ENCODE results near the gene SHISA6. TPM values are rescaled to one million over a fixed set of nuclear protein-coding genes. Genes with fewer than 3 reads are reported as not detected.

Gene SHISA6
- total and polyA plus RNA-seq, 5 donors from 2014 or later = not detected

DNA sequence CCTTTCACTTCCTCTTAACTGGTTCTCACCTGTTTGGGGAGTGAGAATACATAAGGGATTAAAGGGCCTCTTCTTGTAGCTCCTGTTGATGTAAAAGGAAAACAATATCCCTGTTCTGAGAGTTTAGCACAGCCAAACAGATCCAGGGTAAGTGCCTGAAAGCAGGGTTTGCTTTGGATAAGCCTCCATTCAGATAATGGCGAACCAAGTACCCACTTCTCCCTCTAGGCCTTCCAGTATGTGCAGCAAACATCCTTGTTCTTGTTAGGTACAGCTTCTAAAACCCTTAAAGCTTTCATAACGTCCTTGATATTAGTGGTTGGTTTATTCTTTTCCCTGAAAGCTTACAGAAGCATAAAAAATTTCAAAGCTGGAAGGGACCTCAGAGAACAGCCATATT, 226.6 kb downstream of the SHISA6 start:
- Histone ChIP-seq H3K9me3 (ENCODE audit: control insufficient read depth in 2 of 2, low read length in 2 of 2) (no peaks in the 10 kb centered on the region), H3K36me3 (ENCODE audit: control insufficient read depth, insufficient read depth, low read length) (no peaks in the 10 kb centered on the region), H3K27ac (ENCODE audit: insufficient read depth, low read length, poor library complexity, severe bottlenecking) (no peak overlapping the region), H3K4me1 (ENCODE audit: control insufficient read depth, insufficient read depth, low read length, poor library complexity, severe bottlenecking) (no peaks in the 10 kb centered on the region), H3K27me3 (ENCODE audit: control insufficient read depth, insufficient read depth, low read length) (no peaks in the 10 kb centered on the region), H3K4me3 (ENCODE audit: low read depth, low read length) (no peak overlapping the region)
- Mint-ChIP-seq H3K27ac (no peak overlapping the region), H3K4me3 (no peak overlapping the region), H3K27me3 (no peaks in the 10 kb centered on the region), H3K9me3 (peaks cover 0 to 8% (median 3%) of the 10 kb centered on the region in 7 donors), H3K36me3 (no peaks in the 10 kb centered on the region), H3K4me1 (no peaks in the 10 kb centered on the region)
- DNase-seq (no peak), ATAC-seq (ENCODE audit: low read depth in 2 of 2) (no peak)

- H3K36me3 Mint-ChIP-seq = no peaks in the 10 kb centered on the region
- Histone ChIP-seq H3K4me3 (ENCODE audit: low read depth, low read length) (no peak overlapping the region), H3K27ac (ENCODE audit: insufficient read depth, low read length, poor library complexity, severe bottlenecking) (no peak overlapping the region), H3K36me3 (ENCODE audit: control insufficient read depth, insufficient read depth, low read length) (no peaks in the 10 kb centered on the region), H3K9me3 (ENCODE audit: control insufficient read depth in 2 of 2, low read length in 2 of 2) (peaks cover 0 to 10% of the 10 kb centered on the region in 2 experiments), H3K4me1 (ENCODE audit: control insufficient read depth, insufficient read depth, low read length, poor library complexity, severe bottlenecking) (no peaks in the 10 kb centered on the region), H3K27me3 (ENCODE audit: control insufficient read depth, insufficient read depth, low read length) (no peaks in the 10 kb centered on the region)
- peaks cover 3 to 11% (median 4%) of the 10 kb centered on the region in 7 donors for H3K9me3 Mint-ChIP-seq
- no peak for ATAC-seq (ENCODE audit: low read depth in 2 of 2)
- no peak overlapping the region for H3K27ac Mint-ChIP-seq
- no peak overlapping the region for H3K4me3 Mint-ChIP-seq
- H3K4me1 Mint-ChIP-seq = no peaks in the 10 kb centered on the region
- H3K27me3 Mint-ChIP-seq = no peaks in the 10 kb centered on the region
- DNase-seq = no peak
Measured at GRCh38 chr17:11485336-11486100, 244.5 kb downstream of the SHISA6 start.

GRCh38 chr17:11486101-11486867, 245.3 kb downstream of the SHISA6 start:
- H3K4me1 Mint-ChIP-seq = no peaks in the 10 kb centered on the region
- Histone ChIP-seq H3K4me3 (ENCODE audit: low read depth, low read length) (no peak overlapping the region), H3K4me1 (ENCODE audit: control insufficient read depth, insufficient read depth, low read length, poor library complexity, severe bottlenecking) (no peaks in the 10 kb centered on the region), H3K27ac (ENCODE audit: insufficient read depth, low read length, poor library complexity, severe bottlenecking) (no peak overlapping the region), H3K9me3 (ENCODE audit: control insufficient read depth in 2 of 2, low read length in 2 of 2) (peaks cover 0 to 10% of the 10 kb centered on the region in 2 experiments), H3K36me3 (ENCODE audit: control insufficient read depth, insufficient read depth, low read length) (no peaks in the 10 kb centered on the region), H3K27me3 (ENCODE audit: control insufficient read depth, insufficient read depth, low read length) (no peaks in the 10 kb centered on the region)
- peaks cover 2 to 13% (median 6%) of the 10 kb centered on the region in 7 donors for H3K9me3 Mint-ChIP-seq
- DNase-seq (no peak), ATAC-seq (ENCODE audit: low read depth in 2 of 2) (no peak)
- no peak overlapping the region for H3K27ac Mint-ChIP-seq
- no peak overlapping the region for H3K4me3 Mint-ChIP-seq
- H3K36me3 Mint-ChIP-seq = no peaks in the 10 kb centered on the region
- H3K27me3 Mint-ChIP-seq = no peaks in the 10 kb centered on the region

DNA sequence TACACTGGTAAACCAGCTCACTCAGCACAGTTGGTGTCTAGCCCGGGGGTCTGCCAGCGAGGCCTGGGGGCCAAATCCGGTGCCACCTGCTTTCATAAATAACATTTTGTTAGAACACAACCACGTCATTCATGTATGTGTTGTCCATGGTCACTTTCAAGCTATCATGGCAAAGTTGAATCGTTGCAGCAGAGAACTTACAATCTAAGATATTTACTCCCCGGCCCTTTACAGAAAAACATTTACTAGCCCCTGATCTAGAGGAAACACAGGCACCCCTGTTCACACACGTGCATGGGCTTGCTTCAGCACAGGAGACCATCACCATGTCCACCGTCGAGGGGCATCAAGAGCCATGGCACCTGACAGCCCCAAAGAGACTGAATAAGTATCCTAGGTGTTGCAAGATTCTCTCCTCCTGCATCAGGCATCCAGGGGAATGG, 245.9 kb downstream of the SHISA6 start:
- H3K4me3 ChIP-seq (ENCODE audit: low read depth, low read length) = no peak overlapping the region
- H3K36me3 ChIP-seq (ENCODE audit: control insufficient read depth, insufficient read depth, low read length) = no peaks in the 10 kb centered on the region
- H3K27ac Mint-ChIP-seq = no peak overlapping the region
- DNase-seq (no peak), ATAC-seq (ENCODE audit: low read depth in 2 of 2) (no peak)
- no peaks in the 10 kb centered on the region for H3K27me3 ChIP-seq (ENCODE audit: control insufficient read depth, insufficient read depth, low read length)
- H3K27me3 Mint-ChIP-seq = no peaks in the 10 kb centered on the region
- H3K4me1 ChIP-seq (ENCODE audit: control insufficient read depth, insufficient read depth, low read length, poor library complexity, severe bottlenecking) = no peaks in the 10 kb centered on the region
- H3K9me3 Mint-ChIP-seq = peaks cover 2 to 12% (median 6%) of the 10 kb centered on the region in 7 donors
- no peak overlapping the region for H3K27ac ChIP-seq (ENCODE audit: insufficient read depth, low read length, poor library complexity, severe bottlenecking)
- peaks cover 0 to 10% of the 10 kb centered on the region in 2 experiments for H3K9me3 ChIP-seq (ENCODE audit: control insufficient read depth in 2 of 2, low read length in 2 of 2)
- no peaks in the 10 kb centered on the region for H3K36me3 Mint-ChIP-seq
- no peak overlapping the region for H3K4me3 Mint-ChIP-seq
- no peaks in the 10 kb centered on the region for H3K4me1 Mint-ChIP-seq

- H3K4me3 ChIP-seq (ENCODE audit: low read depth, low read length) = no peak overlapping the region
- H3K27me3 ChIP-seq (ENCODE audit: control insufficient read depth, insufficient read depth, low read length) = no peaks in the 10 kb centered on the region
- Mint-ChIP-seq H3K4me3 (no peak overlapping the region), H3K9me3 (peaks cover 1 to 11% (median 6%) of the 10 kb centered on the region in 7 donors), H3K36me3 (no peaks in the 10 kb centered on the region), H3K27me3 (no peaks in the 10 kb centered on the region), H3K27ac (no peak overlapping the region), H3K4me1 (no peaks in the 10 kb centered on the region)
- H3K36me3 ChIP-seq (ENCODE audit: control insufficient read depth, insufficient read depth, low read length) = no peaks in the 10 kb centered on the region
- no peak for ATAC-seq (ENCODE audit: low read depth in 2 of 2)
- H3K27ac ChIP-seq (ENCODE audit: insufficient read depth, low read length, poor library complexity, severe bottlenecking) = no peak overlapping the region
- H3K4me1 ChIP-seq (ENCODE audit: control insufficient read depth, insufficient read depth, low read length, poor library complexity, severe bottlenecking) = no peaks in the 10 kb centered on the region
- DNase-seq = no peak
- H3K9me3 ChIP-seq (ENCODE audit: control insufficient read depth in 2 of 2, low read length in 2 of 2) = peaks cover 0 to 10% of the 10 kb centered on the region in 2 experiments
Measured at GRCh38 chr17:11487469-11487868, 246.5 kb downstream of the SHISA6 start.

DNA sequence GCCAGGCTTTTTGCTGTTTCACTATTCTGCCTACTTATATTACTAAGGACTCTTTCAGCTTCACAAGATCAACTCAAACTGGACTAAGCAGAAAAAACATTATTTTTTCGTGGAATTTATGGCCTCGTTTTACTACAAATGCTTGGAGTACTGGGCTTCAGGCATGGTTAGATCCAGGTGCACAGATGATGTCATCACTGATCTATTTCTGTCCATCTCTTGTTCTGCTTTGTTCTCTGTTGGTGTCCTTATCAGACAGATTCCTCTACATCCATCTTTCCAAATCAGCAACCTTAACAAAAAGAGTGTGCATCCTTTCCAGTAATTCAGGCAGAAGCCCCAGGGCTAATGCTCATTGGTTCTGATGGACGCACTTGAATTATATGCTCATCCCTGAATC, 247.4 kb downstream of the SHISA6 start:
- H3K27me3 Mint-ChIP-seq = no peaks in the 10 kb centered on the region
- ATAC-seq (ENCODE audit: low read depth in 2 of 2) (no peak), DNase-seq (no peak)
- peaks cover 0 to 13% (median 6%) of the 10 kb centered on the region in 7 donors for H3K9me3 Mint-ChIP-seq
- Histone ChIP-seq H3K4me1 (ENCODE audit: control insufficient read depth, insufficient read depth, low read length, poor library complexity, severe bottlenecking) (no peaks in the 10 kb centered on the region), H3K27ac (ENCODE audit: insufficient read depth, low read length, poor library complexity, severe bottlenecking) (no peak overlapping the region), H3K27me3 (ENCODE audit: control insufficient read depth, insufficient read depth, low read length) (no peaks in the 10 kb centered on the region), H3K9me3 (ENCODE audit: control insufficient read depth in 2 of 2, low read length in 2 of 2) (peaks cover 0 to 10% of the 10 kb centered on the region in 2 experiments), H3K36me3 (ENCODE audit: control insufficient read depth, insufficient read depth, low read length) (no peaks in the 10 kb centered on the region), H3K4me3 (ENCODE audit: low read depth, low read length) (no peak overlapping the region)
- H3K4me3 Mint-ChIP-seq = no peak overlapping the region
- H3K27ac Mint-ChIP-seq = no peak overlapping the region
- H3K36me3 Mint-ChIP-seq = no peaks in the 10 kb centered on the region
- H3K4me1 Mint-ChIP-seq = no peaks in the 10 kb centered on the region

DNA sequence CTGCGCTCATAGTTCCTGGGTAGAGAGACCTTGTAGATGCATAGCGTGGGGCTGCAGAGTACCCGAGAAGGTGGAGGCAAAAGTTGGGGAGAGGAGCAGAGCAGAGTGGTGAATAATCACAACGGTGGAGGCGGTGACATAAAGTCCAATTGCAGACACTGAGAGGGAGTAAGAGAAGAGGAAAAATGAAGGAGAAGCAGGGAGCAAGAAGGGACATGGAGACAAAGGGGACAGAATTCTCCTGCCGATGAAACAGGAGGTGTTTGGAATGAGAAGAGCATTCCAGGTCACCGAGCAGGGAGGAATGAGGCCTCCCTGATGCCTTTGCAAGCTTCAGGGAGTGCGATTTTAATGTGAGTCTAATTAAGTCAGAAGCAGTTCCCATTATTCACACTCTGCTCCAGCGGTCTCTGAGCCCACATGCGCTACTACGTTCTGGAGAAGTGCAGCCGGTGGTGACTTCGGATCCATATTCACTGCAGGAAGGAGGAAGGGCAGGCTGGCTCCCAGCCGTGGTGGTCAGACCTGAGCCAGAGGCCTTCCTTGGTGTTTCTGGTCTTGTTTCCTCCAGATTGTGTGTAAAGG, 249.2 kb downstream of the SHISA6 start:
- no peaks in the 10 kb centered on the region for H3K36me3 ChIP-seq (ENCODE audit: control insufficient read depth, insufficient read depth, low read length)
- H3K27me3 ChIP-seq (ENCODE audit: control insufficient read depth, insufficient read depth, low read length) = no peaks in the 10 kb centered on the region
- no peak overlapping the region for H3K27ac Mint-ChIP-seq
- DNase-seq (no peak), ATAC-seq (ENCODE audit: low read depth in 2 of 2) (no peak)
- H3K4me3 Mint-ChIP-seq = no peak overlapping the region
- H3K4me3 ChIP-seq (ENCODE audit: low read depth, low read length) = no peak overlapping the region
- no peaks in the 10 kb centered on the region for H3K4me1 ChIP-seq (ENCODE audit: control insufficient read depth, insufficient read depth, low read length, poor library complexity, severe bottlenecking)
- peaks cover 0 to 10% of the 10 kb centered on the region in 2 experiments for H3K9me3 ChIP-seq (ENCODE audit: control insufficient read depth in 2 of 2, low read length in 2 of 2)
- peaks cover 2 to 13% (median 6%) of the 10 kb centered on the region in 7 donors for H3K9me3 Mint-ChIP-seq
- H3K27me3 Mint-ChIP-seq = no peaks in the 10 kb centered on the region
- H3K4me1 Mint-ChIP-seq = no peaks in the 10 kb centered on the region
- H3K27ac ChIP-seq (ENCODE audit: insufficient read depth, low read length, poor library complexity, severe bottlenecking) = no peak overlapping the region
- no peaks in the 10 kb centered on the region for H3K36me3 Mint-ChIP-seq
